Measurements from ENCODE around the gene CENPN.
A peak's percentile ranks its signal among the peaks of the same experiment; 100 is the strongest.

The CENPN gene

GRCh38 chr16:81006813-81007695 lies at the start of gene CENPN, which contains the start of gene CMC2:
CENPN (plus strand) TSS chr16:81007214; CDS start chr16:81011940, 4,726 bp downstream.
CMC2 (minus strand) TSS chr16:81006885; CDS start chr16:80997394, 9,491 bp downstream.
- H3K4me3 ChIP-seq (ENCODE audit: low read depth, low read length) = peak within 1 kb of the TSS; percentile 90
- no peak for TF ChIP-seq CTCF (IDR thresholded peaks at IDR 0.05; ENCODE audit: borderline replicate concordance, insufficient read depth, low read depth, low read length)

GRCh38 chr16:80958284-80958683 lies 48.7 kb upstream of the CENPN start:
- TF ChIP-seq CTCF (IDR thresholded peaks at IDR 0.05; ENCODE audit: borderline replicate concordance, insufficient read depth, low read depth, low read length) = no peak
- H3K4me3 ChIP-seq (ENCODE audit: low read depth, low read length) = no peak overlapping the region

- TF ChIP-seq CTCF (IDR thresholded peaks at IDR 0.05; ENCODE audit: borderline replicate concordance, insufficient read depth, low read depth, low read length) = no peak
- H3K4me3 ChIP-seq (ENCODE audit: low read depth, low read length) = no peak overlapping the region
These were observed 44.1 kb upstream of the CENPN start for GRCh38 chr16:80962879-80963278.

- no peak for TF ChIP-seq CTCF (IDR thresholded peaks at IDR 0.05; ENCODE audit: borderline replicate concordance, insufficient read depth, low read depth, low read length)
- H3K4me3 ChIP-seq (ENCODE audit: low read depth, low read length) = no peak overlapping the region
These were observed 42.7 kb upstream of the CENPN start for GRCh38 chr16:80964351-80964750.

GRCh38 chr16:80966617-80967016 lies 40.4 kb upstream of the CENPN start:
- no peak for TF ChIP-seq CTCF (IDR thresholded peaks at IDR 0.05; ENCODE audit: borderline replicate concordance, insufficient read depth, low read depth, low read length)
- H3K4me3 ChIP-seq (ENCODE audit: low read depth, low read length) = no peak overlapping the region

GRCh38 chr16:80968386-80969113 lies 38.5 kb upstream of the CENPN start:
- no peak overlapping the region for H3K4me3 ChIP-seq (ENCODE audit: low read depth, low read length)
- no peak for TF ChIP-seq CTCF (IDR thresholded peaks at IDR 0.05; ENCODE audit: borderline replicate concordance, insufficient read depth, low read depth, low read length)

Measured in GM12875 (cell line).